Breast epithelium (tissue), 3 donors: Measurements from ENCODE around the gene SCUBE2.

Experiments
- POLR2A ChIP-seq: fragments of 450-650 bp; IDR thresholded peaks from one replicate; pipeline ENCODE4 v1.6.1; 2016; ENCODE audit warnings: antibody characterized with exemption, mild to moderate bottlenecking, moderate library complexity
- TF ChIP-seq, protein P1 (sequence below), 3 donors: fragments of 450-650 bp; IDR thresholded peaks; one replicate each; pipeline ENCODE4 v1.5.1; 2016 to 2017; ENCODE audit warnings: antibody characterized with exemption in 3 of 3, mild to moderate bottlenecking in 3 of 3, moderate library complexity in 3 of 3

GRCh38 chr11:9138612-9139579 lies 47.5 kb upstream of the SCUBE2 start:
- TF ChIP-seq, protein P1, sequence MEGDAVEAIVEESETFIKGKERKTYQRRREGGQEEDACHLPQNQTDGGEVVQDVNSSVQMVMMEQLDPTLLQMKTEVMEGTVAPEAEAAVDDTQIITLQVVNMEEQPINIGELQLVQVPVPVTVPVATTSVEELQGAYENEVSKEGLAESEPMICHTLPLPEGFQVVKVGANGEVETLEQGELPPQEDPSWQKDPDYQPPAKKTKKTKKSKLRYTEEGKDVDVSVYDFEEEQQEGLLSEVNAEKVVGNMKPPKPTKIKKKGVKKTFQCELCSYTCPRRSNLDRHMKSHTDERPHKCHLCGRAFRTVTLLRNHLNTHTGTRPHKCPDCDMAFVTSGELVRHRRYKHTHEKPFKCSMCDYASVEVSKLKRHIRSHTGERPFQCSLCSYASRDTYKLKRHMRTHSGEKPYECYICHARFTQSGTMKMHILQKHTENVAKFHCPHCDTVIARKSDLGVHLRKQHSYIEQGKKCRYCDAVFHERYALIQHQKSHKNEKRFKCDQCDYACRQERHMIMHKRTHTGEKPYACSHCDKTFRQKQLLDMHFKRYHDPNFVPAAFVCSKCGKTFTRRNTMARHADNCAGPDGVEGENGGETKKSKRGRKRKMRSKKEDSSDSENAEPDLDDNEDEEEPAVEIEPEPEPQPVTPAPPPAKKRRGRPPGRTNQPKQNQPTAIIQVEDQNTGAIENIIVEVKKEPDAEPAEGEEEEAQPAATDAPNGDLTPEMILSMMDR (IDR thresholded peaks at IDR 0.05) = no peak
- no peak for TF ChIP-seq POLR2A
